H1 (cell line): ENCODE results near the gene NLRX1. TPM values are rescaled to one million over a fixed set of nuclear protein-coding genes. Genes with fewer than 3 reads are reported as not detected.

Source experiments
- CTCF ChIA-PET: fragments of 300-600 bp; sonication (Branson Sonifier 250); formaldehyde crosslinking; loops from one replicate; lab custom pipeline; 2021; ENCODE audit not compliant: partially characterized antibody; lab: Charles Lee
- POLR2A ChIA-PET: fragments of 300-600 bp; sonication (Branson Sonifier 250); formaldehyde crosslinking; loops from one replicate; lab custom pipeline; 2021; ENCODE audit warnings: inconsistent platforms; ENCODE audit not compliant: partially characterized antibody; lab: Charles Lee
- DNase-seq, 2 experiments: peaks; one replicate each; pipeline versions ENCODE4 v3.0.0 to v3.0.0-alpha.2; 2010 to 2022; ENCODE audit warnings: low spot score in 2 of 2, low read depth in 1 of 2, mixed read lengths in 1 of 2
- FAIRE-seq: peaks from 2 replicates; lab custom pipeline; 2011; peaks lifted over from hg19 to GRCh38; lab: Jason Lieb, UNC
- H2AFZ ChIP-seq: 2 replicates; pipeline ENCODE4 v1.8.1; 2012; ENCODE audit warnings: low read length, inconsistent platforms
- H2AK5ac ChIP-seq: 2 replicates; pipeline ENCODE4 v1.6.1; 2013; ENCODE audit warnings: low read depth, low read length
- H2BK120ac ChIP-seq: replicated peaks from 2 replicates; pipeline ENCODE3; 2013; ENCODE audit warnings: low read depth, low read length, inconsistent platforms
- H2BK12ac ChIP-seq: 2 replicates; pipeline ENCODE4 v1.6.1; 2013; ENCODE audit warnings: low read depth, low read length
- H2BK15ac ChIP-seq: 2 replicates; pipeline ENCODE4 v1.6.1; 2013; ENCODE audit warnings: low read length
- H2BK20ac ChIP-seq: 2 replicates; pipeline ENCODE4 v1.6.1; 2013; ENCODE audit warnings: low read length
- H2BK5ac ChIP-seq: 2 replicates; pipeline ENCODE4 v1.6.1; 2013; ENCODE audit warnings: low read depth, low read length
- H3K14ac ChIP-seq: 2 replicates; pipeline ENCODE4 v1.6.1; 2013; ENCODE audit warnings: inconsistent platforms; ENCODE audit not compliant: insufficient read length
- H3K18ac ChIP-seq: 2 replicates; pipeline ENCODE4 v1.6.1; 2013; ENCODE audit warnings: low read length; ENCODE audit errors: extremely low read depth
- H3K23ac ChIP-seq: 2 replicates; pipeline ENCODE4 v1.6.1; 2013; ENCODE audit warnings: inconsistent platforms; ENCODE audit not compliant: insufficient read length
- H3K23me2 ChIP-seq: 2 replicates; pipeline ENCODE4 v1.6.1; 2013; ENCODE audit warnings: low read depth, low read length
- H3K27ac ChIP-seq: 2 replicates; pipeline ENCODE4 v1.6.1; 2011; ENCODE audit warnings: low read depth, low read length, inconsistent platforms
- H3K27me3 ChIP-seq, 4 experiments: replicated peaks in 1 of 4; 1 replicate in 1 of 4; 2 replicates in 3 of 4; pipeline versions ENCODE4 v1.6.1 to v1.8.1; 2011 to 2013; ENCODE audit warnings: low read length in 3 of 4, mild to moderate bottlenecking in 3 of 4, inconsistent platforms in 2 of 4, mixed read lengths in 2 of 4, moderate library complexity in 1 of 4; ENCODE audit not compliant: control insufficient read depth in 3 of 4, insufficient read depth in 3 of 4; ENCODE audit errors: extremely low read depth in 1 of 4
- H3K36me3 ChIP-seq, 4 experiments: 2 replicates each; pipeline versions ENCODE4 v1.6.1 to v1.8.1; 2011 to 2013; ENCODE audit warnings: mild to moderate bottlenecking in 4 of 4, low read length in 3 of 4, moderate library complexity in 2 of 4, control low read depth in 1 of 4, inconsistent platforms in 1 of 4; ENCODE audit not compliant: insufficient read depth in 4 of 4, control insufficient read depth in 2 of 4
- H3K4ac ChIP-seq: replicated peaks from 2 replicates; pipeline ENCODE3; 2013; ENCODE audit warnings: low read length, low read depth, mixed read lengths, inconsistent platforms; ENCODE audit not compliant: insufficient read length
- H3K4me1 ChIP-seq, 4 experiments: replicated peaks in 1 of 4; 1 replicate in 1 of 4; 2 replicates in 3 of 4; pipeline versions ENCODE4 v1.6.1 to v1.8.1; 2011 to 2013; ENCODE audit warnings: low read length in 3 of 4, inconsistent platforms in 2 of 4, mixed read lengths in 1 of 4; ENCODE audit not compliant: insufficient read depth in 4 of 4, control insufficient read depth in 3 of 4
- H3K4me2 ChIP-seq, 2 experiments: 2 replicates each; pipeline versions ENCODE4 v1.6.1 to v1.8.1; 2011 to 2013; ENCODE audit warnings: low read depth in 2 of 2, low read length in 2 of 2, control low read depth in 1 of 2, inconsistent platforms in 1 of 2, mild to moderate bottlenecking in 1 of 2; ENCODE audit not compliant: insufficient read depth in 1 of 2
- H3K4me3 ChIP-seq, 4 experiments: fragments of 200-600, 300-600 bp in 1 of 4; sonication (generic), shearing (Covaris generic), sonication (Bioruptor Twin) in 1 of 4; 2 replicates each; pipeline versions ENCODE4 v1.5.1 to v1.8.1; 2011 to 2016; ENCODE audit warnings: low read length in 4 of 4, low read depth in 3 of 4, control low read depth in 2 of 4, inconsistent platforms in 2 of 4, mild to moderate bottlenecking in 2 of 4, mixed read lengths in 1 of 4, moderate library complexity in 1 of 4; ENCODE audit not compliant: insufficient read depth in 2 of 4; ENCODE audit errors: extremely low read depth in 1 of 4
- H3K56ac ChIP-seq: replicated peaks from 2 replicates; pipeline ENCODE3; 2013; ENCODE audit warnings: low read depth, mild to moderate bottlenecking, mixed read lengths, low read length, inconsistent platforms; ENCODE audit not compliant: insufficient read length
- H3K79me1 ChIP-seq: 2 replicates; pipeline ENCODE4 v1.6.1; 2013; ENCODE audit warnings: low read depth, low read length, control low read depth
- H3K79me2 ChIP-seq, 2 experiments: 2 replicates each; pipeline versions ENCODE4 v1.6.1 to v1.8.1; 2012 to 2013; ENCODE audit warnings: low read length in 2 of 2, mild to moderate bottlenecking in 2 of 2, inconsistent platforms in 1 of 2; ENCODE audit not compliant: insufficient read depth in 2 of 2, control insufficient read depth in 1 of 2
- H3K9ac ChIP-seq, 4 experiments: replicated peaks in 1 of 4; 1 replicate in 1 of 4; 2 replicates in 3 of 4; pipeline versions ENCODE4 v1.6.1 to v1.8.1; 2011 to 2013; ENCODE audit warnings: low read depth in 3 of 4, low read length in 3 of 4, control low read depth in 2 of 4, mild to moderate bottlenecking in 2 of 4, moderate library complexity in 2 of 4, inconsistent platforms in 1 of 4; ENCODE audit errors: extremely low read depth in 1 of 4
- H3K9me3 ChIP-seq, 2 experiments: 2 replicates each; pipeline versions ENCODE4 v1.6.1 to v1.8.1; 2012 to 2013; ENCODE audit warnings: mild to moderate bottlenecking in 2 of 2, moderate library complexity in 2 of 2, control low read depth in 1 of 2, inconsistent platforms in 1 of 2, low read depth in 1 of 2, low read length in 1 of 2, mixed read lengths in 1 of 2; ENCODE audit not compliant: insufficient read depth in 2 of 2
- H4K20me1 ChIP-seq, 2 experiments: replicated peaks in 1 of 2; 2 replicates each; pipeline versions ENCODE3 to v1.8.1; 2011 to 2013; ENCODE audit warnings: inconsistent platforms in 2 of 2, low read length in 2 of 2, mild to moderate bottlenecking in 1 of 2; ENCODE audit not compliant: insufficient read depth in 2 of 2, control insufficient read depth in 1 of 2
- H4K5ac ChIP-seq: 2 replicates; pipeline ENCODE4 v1.6.1; 2013; ENCODE audit warnings: low read length, low read depth, mixed read lengths, inconsistent platforms; ENCODE audit not compliant: insufficient read length
- H4K8ac ChIP-seq: 2 replicates; pipeline ENCODE4 v1.8.0; 2013; ENCODE audit warnings: mild to moderate bottlenecking, moderate library complexity, low read length, inconsistent platforms; ENCODE audit not compliant: insufficient read depth; ENCODE audit errors: extremely low read depth
- H4K91ac ChIP-seq: replicated peaks from 2 replicates; pipeline ENCODE3; 2013; ENCODE audit warnings: low read length, mixed read lengths, inconsistent platforms; ENCODE audit not compliant: insufficient read length
- BCL11A ChIP-seq, 2 experiments: IDR thresholded peaks; one replicate each; pipeline ENCODE4 v1.6.1; 2011; ENCODE audit warnings: low read depth in 2 of 2, low read length in 2 of 2, mild to moderate bottlenecking in 2 of 2
- CREB1 ChIP-seq: IDR thresholded peaks from 2 replicates; pipeline ENCODE4 v1.6.1; 2012; ENCODE audit warnings: inconsistent platforms
- EZH2 ChIP-seq: fragments of 200-600 bp; sonication (generic); IDR thresholded peaks from 2 replicates; pipeline ENCODE4 v1.7.1; 2012; ENCODE audit warnings: low read depth, mild to moderate bottlenecking, moderate library complexity, low read length, inconsistent platforms; ENCODE audit not compliant: severe bottlenecking
- GABPA ChIP-seq: IDR thresholded peaks from 2 replicates; pipeline ENCODE4 v1.6.1; 2011; ENCODE audit warnings: mild to moderate bottlenecking, low read length, moderate library complexity, borderline replicate concordance; ENCODE audit not compliant: insufficient read depth
- HDAC6 ChIP-seq: IDR thresholded peaks from one replicate; pipeline ENCODE4 v1.7.1; 2012; ENCODE audit warnings: low read depth, mild to moderate bottlenecking, inconsistent platforms, low read length, moderate library complexity
- KDM5A ChIP-seq: fragments of 200-600 bp; IDR thresholded peaks from 2 replicates; pipeline ENCODE4 v1.7.1; 2012; ENCODE audit warnings: mild to moderate bottlenecking, low read length, inconsistent platforms, mixed read lengths
- MAX ChIP-seq: IDR thresholded peaks from 2 replicates; pipeline ENCODE4 v1.6.1; 2012; ENCODE audit warnings: inconsistent platforms
- PHF8 ChIP-seq: fragments of 200-600 bp; sonication (generic); conservative IDR thresholded peaks from 2 replicates; pipeline ENCODE4 v1.7.1; 2012; ENCODE audit warnings: low read depth, mild to moderate bottlenecking, inconsistent platforms, low read length, moderate library complexity
- RBBP5 ChIP-seq: IDR thresholded peaks from 2 replicates; pipeline ENCODE4 v1.7.1; 2012; ENCODE audit warnings: low read depth, mild to moderate bottlenecking, inconsistent platforms, low read length, moderate library complexity, borderline replicate concordance
- TBP ChIP-seq: IDR thresholded peaks from 2 replicates; pipeline ENCODE4 v1.6.1; 2011; ENCODE audit warnings: low read depth, low read length, improper control_type of control experiment
- WGBS, 2 experiments: shearing (Covaris generic) in 1 of 2; methylation state at CpG; one replicate each; pipeline versions ENCODE4 v1.1.6 to v1.1.7; 2013 to 2015; ENCODE audit warnings: low lambda C conversion rate in 2 of 2, mixed read lengths in 2 of 2, inconsistent platforms in 1 of 2, low coverage in 1 of 2, missing lambda C conversion rate in 1 of 2; ENCODE audit not compliant: insufficient replicate concordance in 2 of 2, insufficient coverage in 1 of 2, insufficient read length in 1 of 2; ENCODE audit errors: extremely low coverage in 1 of 2, missing lambda C conversion rate in 1 of 2; 5-methylcytosine and 5-hydroxymethylcytosine counted together
- polyA plus RNA-seq, 7 experiments: library from polyadenylated mRNA; depleted of rRNA in 3 of 7; stranded (reverse) in 5 of 7; unstranded in 2 of 7; fragments of >200 nt in 5 of 7; fragments of 200-250 nt in 2 of 7; gene quantifications; 1 replicate in 5 of 7; 2 replicates in 1 of 7; 4 replicates in 1 of 7; pipeline versions ENCODE4 v1.2.1 to v1.2.3, GENCODE V29; 2011 to 2013; ENCODE audit warnings: missing spikeins in 2 of 7, mixed read lengths in 2 of 7
- total RNA-seq: library from RNA; stranded (reverse); fragmentation: NEBNext Ultra II Directional; extraction: Animal tissue kit (Norgen Biotek cat#: 25700); gene quantifications from 2 replicates; pipeline ENCODE4 v1.2.1, GENCODE V29; 2021

Gene NLRX1
- total and polyA plus RNA-seq, 2 of the 8 experiments (the other 6 are each of a cell fraction or from before 2014, with no cell fraction given): 13.2 to 18.6 TPM

GRCh38 chr11:119207415-119207960 lies 39.0 kb downstream of the NLRX1 start:
- Histone ChIP-seq H3K9me3 (no peaks in the 10 kb centered on the region), H3K4me1 (peaks cover 4 to 10% (median 6%) of the 10 kb centered on the region in 4 experiments; a peak in 6 of 7 replicates), H3K4me2 (peak overlapping the region; percentile 70 to 96), H3K79me2 (peaks cover 23 to 57% of the 10 kb centered on the region in 2 experiments), H3K9ac (peak overlapping the region; percentile 60 to 74 (median 70); a peak in 5 of 7 replicates), H2BK12ac (no peak overlapping the region), H3K4ac (no peak overlapping the region), H3K27ac (no peak overlapping the region), H2BK15ac (no peak overlapping the region), H3K14ac (no peak overlapping the region), H3K36me3 (no peaks in the 10 kb centered on the region), H2AFZ (no peak overlapping the region), H4K20me1 (peaks cover 5 to 9% of the 10 kb centered on the region in 2 experiments), H2AK5ac (no peak overlapping the region), H3K18ac (peak overlapping the region; percentile 97), H2BK120ac (no peak overlapping the region), H2BK20ac (no peak overlapping the region), H4K5ac (no peak overlapping the region), H3K79me1 (0 out of 2 replicates have a peak, but pooled peaks cover 3% of the 10 kb centered on the region), H3K23ac (no peak overlapping the region), H3K56ac (no peak overlapping the region), H4K8ac (no peak overlapping the region), H3K4me3 (peak overlapping the region; percentile 92 to 100 (median 94)), H3K23me2 (peaks cover 9% of the 10 kb centered on the region), H4K91ac (no peak overlapping the region), H2BK5ac (peak overlapping the region; percentile 88; the same call in 1 of the 2 replicates), H3K27me3 (no peaks in the 10 kb centered on the region)
- DNase-seq (no peak), FAIRE-seq (no peak)
- no peak for TF ChIP-seq BCL11A (IDR thresholded peaks at IDR 0.05; ENCODE audit: low read depth in 2 of 2, low read length in 2 of 2)
- TF ChIP-seq MAX: no peak
- no peak for TF ChIP-seq CREB1
- TF ChIP-seq KDM5A: no peak
- TF ChIP-seq RBBP5: no peak
- TF ChIP-seq GABPA: no peak
- TF ChIP-seq HDAC6: no peak
- no peak for TF ChIP-seq PHF8
- no peak for TF ChIP-seq TBP
- TF ChIP-seq EZH2: no peak
- POLR2A ChIA-PET: interaction anchor here (0.6 to 2.5 kb wide), 6 partner anchors 8 to 130 kb away, joined by 3 to 13 read pairs (median 4); partner anchors contain the start of gene HINFP
- CTCF ChIA-PET: interaction anchor here (0.5 to 1.0 kb wide), 4 partner anchors 8 to 72 kb away, joined by 3 to 4 read pairs (median 3); no protein-coding TSS in a partner anchor
- WGBS, 2 experiments: 21% methylated on average over 11 of the region's 11 CpGs; no CpG with 5 or more reads in 1 of the 2 experiments
